ENCODE data around the gene SACM1L. TPM values are rescaled to one million over a fixed set of nuclear protein-coding genes. Genes with fewer than 3 reads are reported as not detected.
"Not testable (repeated sequence)": the region's sequence is repeated elsewhere in the genome, so short reads cannot be mapped to it uniquely, and the experiment has no call there.

Gene SACM1L
- polyA plus RNA-seq, 4 donors, result 56.8 to 78.3 (median 65.3) TPM

DNA sequence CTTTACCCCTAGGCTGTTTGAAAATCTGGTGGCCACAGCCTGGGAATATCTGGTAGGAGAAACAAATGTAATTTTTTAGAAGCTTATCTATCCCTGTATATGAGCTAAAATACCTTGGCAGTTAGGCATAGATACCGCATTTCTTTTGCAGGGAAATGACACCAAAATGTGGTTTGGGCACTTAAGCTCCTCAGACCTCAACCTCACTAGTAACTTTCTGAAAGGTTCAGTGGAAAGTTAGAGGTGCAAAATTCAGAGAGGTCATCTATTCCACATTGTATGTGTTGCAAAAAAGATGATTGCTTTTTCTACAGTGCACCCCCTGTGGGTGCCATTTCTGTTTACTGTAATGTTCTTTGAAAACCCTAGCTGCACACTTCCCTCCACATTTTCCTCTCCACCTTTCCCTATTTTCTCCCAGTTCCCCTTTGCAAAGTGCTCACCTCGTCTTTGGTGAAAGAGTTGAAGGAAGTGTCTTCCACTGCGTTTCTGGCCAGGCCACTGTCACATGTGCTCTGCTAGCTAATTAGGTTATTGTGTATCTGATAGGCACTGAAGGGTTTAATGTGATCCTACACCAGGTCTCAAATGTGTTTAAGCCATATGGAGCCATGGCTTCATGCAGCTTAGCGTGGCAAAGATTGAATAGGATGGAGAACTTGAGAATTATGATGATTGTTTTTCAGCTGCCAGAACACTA lies 1.3 kb downstream of the SACM1L start:
- no peak for DNase-seq (ENCODE audit: low read depth in 4 of 4, low spot score in 3 of 4)

DNA sequence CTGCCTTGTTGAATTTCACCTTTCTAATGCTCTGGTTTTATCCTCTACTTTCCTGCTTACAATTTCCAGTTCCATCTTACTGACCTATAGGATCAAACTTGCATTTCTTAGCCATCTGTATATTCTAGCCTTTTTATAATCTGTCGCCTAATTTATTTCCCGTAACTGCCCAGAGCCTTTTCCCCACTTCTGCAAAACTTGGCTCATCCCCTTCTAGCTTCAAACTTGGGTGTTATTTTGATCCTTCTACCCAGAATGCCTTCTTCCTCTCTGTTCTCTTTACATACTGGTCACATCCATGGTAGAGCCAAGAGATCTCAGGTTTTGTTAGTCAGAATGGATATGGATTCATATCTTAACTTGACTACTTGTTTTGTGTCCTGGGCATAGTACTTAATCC lies 2.6 kb downstream of the SACM1L start:
- no peak for DNase-seq (ENCODE audit: low read depth in 4 of 4, low spot score in 3 of 4)

DNA sequence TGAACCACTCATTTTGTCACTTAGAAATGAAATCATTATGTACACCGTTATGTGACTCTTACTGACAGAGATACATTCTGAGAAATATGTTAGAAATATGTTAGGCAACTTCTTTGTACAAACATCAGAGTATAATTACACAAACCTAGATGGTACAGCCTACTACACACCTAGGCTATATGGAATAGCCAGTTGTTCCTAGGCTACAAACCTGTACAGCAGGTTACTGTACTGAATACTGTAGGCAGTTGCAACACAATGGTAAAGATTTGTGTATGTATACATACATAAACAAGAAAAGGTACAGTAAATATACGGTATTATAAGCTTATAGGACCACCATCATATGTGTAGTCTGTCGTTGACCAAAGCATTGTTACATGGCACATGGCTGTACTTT lies 3.7 kb downstream of the SACM1L start:
- no peak for DNase-seq (ENCODE audit: low read depth in 4 of 4, low spot score in 3 of 4)

DNA sequence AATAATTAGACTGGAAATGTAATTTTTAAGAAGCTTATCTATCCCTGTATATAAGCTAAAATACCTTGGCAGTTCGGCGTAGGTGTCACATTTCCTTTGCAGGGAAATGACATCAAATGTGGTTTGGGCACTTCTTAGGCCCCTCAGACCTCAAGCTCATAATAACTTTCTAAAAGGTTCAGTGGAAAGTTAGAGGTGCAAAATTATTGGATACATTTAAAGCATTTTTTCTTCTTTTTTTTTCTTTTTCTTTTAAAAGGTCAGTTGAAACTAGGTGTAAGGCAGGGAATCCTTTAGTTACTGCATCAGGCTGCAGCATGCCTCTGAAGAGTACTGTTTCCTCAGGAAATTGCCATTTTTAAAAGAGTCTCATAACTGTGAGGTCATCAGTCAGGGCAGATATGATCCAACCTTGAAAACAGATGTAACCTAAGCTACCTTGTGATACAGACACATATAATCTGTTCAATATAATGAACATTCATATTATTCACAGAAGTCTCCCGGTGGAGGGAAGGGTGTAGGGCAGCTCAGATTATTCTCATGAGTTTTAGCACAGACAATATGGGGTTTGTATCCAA lies 4.8 kb downstream of the SACM1L start:
- DNase-seq (ENCODE audit: low read depth in 4 of 4, low spot score in 3 of 4), result no peak

DNA sequence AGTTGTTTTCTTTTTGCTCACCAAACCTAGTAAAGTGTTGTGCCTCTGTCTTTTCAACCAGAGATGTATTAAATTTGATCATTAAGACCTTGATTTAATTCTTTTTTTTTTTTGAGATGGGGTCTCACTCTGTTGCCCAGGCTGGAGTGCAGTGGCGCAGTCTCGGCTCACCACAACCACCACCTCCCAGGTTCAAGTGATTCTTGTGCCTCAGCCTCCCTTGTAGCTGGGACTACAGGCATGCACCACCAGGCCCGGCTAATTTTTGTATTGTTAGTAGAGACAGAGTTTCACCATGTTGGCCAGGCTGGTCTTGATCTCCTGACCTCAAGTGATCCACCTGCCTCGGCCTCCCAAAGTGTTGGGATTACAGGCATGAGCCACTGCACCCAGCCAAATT lies 6.0 kb downstream of the SACM1L start:
- not testable (repeated sequence) for DNase-seq (ENCODE audit: low read depth in 4 of 4, low spot score in 3 of 4)

DNA sequence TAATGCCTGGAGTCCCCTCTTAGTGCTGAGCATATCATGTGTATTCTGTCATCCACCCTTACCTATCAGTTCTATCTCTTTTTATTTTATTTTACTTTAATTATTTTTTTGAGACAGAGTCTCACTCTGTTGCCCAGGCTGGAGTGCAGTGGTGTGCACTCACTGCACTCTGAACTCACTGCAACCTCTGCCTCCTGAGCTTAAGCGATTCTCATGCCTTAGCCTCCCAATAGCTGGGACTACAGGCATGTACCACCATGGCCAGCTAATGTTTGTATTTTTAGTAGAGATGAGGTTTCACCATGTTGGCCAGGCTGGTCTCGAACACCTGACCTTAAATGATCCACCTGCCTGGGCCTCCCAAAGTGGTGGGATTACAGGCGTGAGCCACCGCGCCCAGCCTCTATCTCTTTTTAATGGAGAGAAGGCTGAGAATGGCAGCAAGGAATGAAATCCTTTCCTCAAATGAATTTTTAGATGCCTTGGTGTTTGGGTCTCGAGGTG lies 11.4 kb downstream of the SACM1L start:
- no peak for DNase-seq (ENCODE audit: low read depth in 4 of 4, low spot score in 3 of 4)

DNA sequence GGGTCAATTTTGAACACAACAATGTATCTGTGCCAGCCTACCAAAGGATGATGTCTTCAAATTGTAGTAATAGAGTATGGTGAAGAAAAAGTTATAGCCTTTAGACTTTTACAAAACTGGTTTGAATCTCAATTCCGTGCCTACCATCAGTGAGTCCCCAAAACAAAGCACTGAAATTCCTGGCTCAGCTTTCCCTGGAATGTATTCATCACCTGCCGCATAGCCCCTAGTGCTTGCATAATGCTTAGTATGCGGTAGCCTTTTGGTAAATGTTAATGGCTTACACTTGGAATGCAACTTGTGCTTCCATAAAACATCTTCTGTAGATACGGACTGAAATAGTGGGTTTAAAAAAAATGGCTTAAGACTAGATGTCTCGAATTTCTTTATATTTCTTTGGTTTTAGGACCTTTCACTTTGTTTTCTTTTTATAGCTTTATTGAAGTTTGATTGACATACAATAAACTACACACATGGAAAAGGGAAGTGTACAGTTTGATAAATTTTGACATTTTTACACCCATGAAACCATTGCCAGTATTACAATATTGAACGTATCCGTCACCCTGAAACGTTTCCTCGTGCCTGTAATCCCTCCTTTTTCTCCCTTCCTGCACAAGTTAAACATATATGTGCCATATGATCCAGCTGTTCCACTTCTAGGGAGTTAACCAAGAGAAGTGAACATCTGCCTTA lies 12.1 kb downstream of the SACM1L start:
- DNase-seq (ENCODE audit: low read depth in 4 of 4, low spot score in 3 of 4), result no peak

DNA sequence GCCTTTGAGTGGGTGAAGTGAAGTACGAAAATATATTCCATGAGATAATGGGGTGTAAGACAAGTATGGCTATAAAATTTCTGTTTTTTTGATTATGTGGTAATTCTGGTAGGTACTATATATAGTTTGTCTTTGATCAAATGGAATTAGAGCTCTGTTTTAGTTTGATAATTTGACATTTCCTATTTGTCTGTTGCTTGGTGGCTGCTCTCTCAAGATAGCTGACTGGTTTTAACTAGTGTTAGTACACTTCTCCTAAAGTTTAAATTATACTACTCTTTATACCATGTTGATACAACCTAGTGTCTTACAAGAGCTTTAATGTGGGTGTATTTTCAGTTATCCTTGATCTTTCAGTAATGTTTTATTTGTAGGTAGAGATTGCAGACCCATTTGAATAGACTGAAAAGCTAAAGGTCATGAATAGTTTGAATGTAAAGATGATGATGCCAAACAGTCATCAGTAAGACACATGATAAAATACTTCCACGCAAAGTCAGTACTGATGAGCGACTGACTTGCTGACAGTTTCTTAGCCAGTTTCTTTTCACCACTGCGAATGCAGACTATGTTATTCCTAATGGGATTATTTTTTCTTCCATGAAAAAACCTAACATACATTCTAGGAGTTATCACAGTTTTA lies 15.2 kb downstream of the SACM1L start:
- DNase-seq (ENCODE audit: low read depth in 4 of 4, low spot score in 3 of 4), result no peak

DNA sequence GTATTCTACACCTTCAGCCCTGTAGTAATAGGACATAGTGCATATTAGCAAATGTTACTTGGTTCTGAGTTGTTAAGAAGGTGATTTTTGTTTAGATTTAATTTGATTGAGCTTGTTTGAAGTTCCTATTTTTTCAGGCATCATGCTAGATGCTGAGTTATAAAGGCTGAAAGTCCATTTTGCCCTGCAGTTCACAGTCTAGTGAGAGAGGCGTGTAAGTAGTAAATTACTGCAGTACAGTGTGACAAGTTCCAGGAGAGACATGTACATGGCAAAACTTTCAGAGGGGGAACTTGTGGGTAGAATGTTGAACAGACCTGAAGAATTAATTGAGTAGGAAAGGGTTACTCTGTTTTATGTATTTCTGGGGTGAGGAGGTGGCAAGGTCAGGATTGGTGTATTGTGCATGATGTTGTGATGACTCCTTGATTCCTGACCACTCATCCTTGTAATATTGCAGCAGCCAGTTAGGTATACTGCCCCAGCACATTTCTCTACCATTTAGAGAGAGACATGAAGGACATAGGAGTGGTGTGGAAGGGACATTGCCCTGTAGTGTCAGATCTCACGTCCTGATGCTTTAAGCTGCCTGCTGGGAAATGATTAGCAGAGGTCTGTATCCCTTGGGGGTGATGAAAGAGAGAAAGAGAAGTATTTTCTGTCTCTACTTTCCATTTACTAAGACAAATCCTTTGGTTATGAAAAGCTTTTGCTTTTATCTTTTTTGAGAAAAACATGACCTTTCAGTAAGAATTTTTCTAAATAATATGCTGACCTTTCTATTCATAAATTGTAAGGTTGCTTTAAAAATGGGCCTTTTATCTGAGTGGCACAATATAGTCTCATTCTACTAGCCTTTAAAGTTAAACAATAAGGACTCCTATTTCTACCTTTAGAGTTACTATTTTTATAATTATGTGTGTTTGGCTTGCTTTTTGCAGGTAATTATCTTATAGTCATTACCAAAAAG lies 16.9 kb downstream of the SACM1L start:
- no peak for DNase-seq (ENCODE audit: low read depth in 4 of 4, low spot score in 3 of 4)

DNA sequence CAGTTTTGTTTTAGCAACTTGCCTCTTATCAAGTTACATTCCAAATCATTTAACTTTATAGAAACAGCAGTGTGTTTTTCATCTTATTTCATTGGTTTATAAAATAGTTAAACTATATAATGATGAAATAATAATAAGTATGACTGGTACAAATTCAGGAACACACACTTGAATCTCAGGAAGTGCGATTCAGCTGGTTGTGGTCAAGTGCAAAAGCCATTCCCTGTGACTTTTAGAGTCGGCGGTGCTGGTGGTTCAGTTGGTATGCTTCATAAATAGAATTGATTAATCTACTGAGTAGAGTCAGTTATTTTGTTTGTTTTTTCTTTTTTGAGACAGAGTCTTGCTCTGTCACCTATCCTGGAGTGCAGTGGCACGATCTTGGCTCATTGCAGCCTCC lies 22.7 kb downstream of the SACM1L start:
- no peak for DNase-seq (ENCODE audit: low read depth in 4 of 4, low spot score in 3 of 4)

DNA sequence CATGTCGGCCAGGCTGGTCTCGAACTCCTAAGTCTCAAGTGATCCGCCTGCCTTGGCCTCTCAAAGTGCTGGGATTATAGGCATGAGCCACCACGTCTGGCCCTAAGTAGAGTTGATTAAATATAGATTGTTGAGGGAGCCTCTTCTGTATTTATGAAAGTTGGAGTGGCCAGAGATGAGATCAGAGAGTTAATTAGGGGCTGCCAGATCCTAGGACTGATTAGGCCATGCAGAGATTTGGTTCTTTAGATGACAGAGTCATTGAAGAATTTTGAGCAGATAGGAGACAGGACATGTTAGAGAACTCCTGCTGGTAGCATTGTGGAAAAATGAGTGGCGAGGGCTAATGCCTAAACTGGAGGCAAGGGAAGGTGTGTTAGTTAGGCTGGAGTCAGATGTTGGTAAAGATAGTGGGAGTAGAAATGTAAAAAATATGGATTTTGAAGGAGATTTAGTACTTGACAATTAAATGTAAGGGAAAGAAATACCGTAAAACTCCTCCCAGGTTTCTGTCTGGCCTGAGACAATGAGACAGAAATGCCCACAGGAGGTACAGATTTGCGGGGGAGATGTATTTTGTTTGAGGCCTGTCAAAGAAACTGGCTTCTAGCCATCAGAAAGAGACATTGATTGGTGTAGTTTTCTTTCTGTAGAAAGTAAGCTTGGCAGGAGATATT lies 23.4 kb downstream of the SACM1L start:
- DNase-seq (ENCODE audit: low read depth in 4 of 4, low spot score in 3 of 4), result no peak

DNA sequence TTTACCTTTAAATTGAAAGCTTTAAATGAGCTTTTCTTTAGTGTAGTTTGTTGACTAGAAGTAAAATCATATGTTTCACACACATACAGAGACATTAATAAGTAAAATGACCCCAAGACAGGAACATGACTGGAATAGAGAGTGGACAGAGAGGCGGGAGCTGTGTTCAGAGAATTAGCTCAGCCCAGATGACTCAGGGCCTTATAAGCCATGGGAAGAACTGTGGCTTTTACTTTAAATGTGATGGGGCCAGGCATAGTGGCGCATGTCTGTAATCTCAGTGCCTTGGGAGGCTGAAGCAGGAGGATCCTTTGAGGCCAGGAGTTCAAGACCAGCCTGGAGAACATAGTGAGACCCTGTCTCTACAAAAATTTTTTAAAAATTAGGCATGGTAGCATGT lies 26.7 kb downstream of the SACM1L start:
- DNase-seq (ENCODE audit: low read depth in 4 of 4, low spot score in 3 of 4), result no peak

DNA sequence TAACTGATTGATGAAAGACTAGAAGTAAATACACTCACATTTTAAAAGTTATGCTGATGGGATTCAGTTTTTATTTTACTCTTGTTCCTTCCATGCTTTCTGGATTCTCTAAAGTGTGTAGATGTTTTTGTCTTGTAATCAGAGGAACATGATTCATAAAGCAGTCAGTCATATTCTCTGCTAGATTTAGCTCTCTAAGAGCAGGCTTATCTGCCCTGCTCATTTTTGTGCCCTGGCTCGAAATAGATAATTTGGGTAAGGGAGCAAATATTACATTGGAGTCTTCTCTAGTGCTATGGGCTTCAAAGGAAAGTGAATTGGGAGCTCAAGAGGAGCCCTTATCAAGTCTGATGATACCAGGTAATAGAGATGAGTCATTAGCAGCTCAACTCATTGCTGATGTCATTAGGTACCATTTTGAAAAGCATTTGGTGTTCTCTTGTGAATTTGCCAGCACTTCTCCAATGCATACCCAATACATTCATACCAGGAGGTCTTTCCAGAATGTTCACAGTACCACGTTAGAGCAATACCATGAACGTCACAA lies 27.7 kb downstream of the SACM1L start:
- DNase-seq (ENCODE audit: low read depth in 4 of 4, low spot score in 3 of 4), result no peak

DNA sequence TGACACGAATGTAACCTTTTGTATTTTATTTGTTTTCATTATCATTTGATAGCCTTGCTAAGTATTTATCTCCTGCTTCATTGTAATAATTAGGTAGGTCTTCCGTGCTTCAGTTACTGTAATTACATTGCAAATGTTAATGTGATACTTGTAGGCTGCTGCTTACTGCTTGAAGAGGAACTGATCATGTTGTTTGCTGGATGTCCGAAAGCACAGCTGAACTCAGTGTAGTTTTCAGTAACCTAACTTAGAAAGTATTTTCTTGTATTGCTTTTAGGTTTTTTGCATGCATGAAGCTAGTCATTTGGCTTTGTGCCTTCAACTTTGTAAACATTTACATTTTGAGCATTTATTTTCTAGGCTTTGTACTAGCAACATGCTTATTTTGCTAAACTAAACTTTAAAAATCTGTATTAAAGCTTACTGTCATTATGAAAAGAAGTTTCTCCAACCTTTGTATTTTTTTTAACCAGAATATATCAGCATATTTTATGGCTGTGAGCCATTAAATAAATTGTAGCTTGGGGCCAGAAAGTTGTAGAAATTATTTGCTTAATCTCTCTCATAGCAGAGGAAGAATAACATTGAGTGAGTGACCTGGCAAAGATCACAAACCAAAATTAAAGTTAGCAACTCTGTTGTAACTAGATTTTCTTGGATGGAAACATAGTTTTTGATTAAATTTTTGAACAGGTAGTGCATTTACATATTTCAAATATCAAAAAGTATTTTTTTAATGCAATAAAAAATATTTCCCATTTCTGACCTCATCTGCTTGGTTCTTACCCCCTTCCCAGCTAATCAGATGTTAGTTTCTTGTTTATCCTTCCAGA lies 30.7 kb downstream of the SACM1L start:
- DNase-seq (ENCODE audit: low read depth in 4 of 4, low spot score in 3 of 4), result no peak

DNA sequence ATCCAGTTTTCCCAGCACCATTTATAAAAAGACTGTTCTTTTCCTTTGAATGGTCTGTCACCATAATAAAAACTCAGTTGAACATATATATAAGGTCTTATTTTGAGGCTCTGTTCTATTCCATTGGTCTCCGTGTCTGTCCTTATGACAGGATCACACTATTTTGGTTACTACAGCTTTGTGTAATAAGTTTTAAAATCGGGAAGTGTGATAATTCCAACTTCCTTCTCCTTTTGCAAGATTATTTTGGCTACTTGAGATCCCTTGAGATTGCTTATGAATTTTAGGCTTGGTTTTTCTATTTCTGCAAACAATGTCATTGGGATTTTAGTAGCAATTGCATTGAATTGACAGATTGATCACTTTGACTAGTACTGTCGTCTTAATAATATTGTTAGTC lies 35.7 kb downstream of the SACM1L start:
- no peak for DNase-seq (ENCODE audit: low read depth in 4 of 4, low spot score in 3 of 4)

DNA sequence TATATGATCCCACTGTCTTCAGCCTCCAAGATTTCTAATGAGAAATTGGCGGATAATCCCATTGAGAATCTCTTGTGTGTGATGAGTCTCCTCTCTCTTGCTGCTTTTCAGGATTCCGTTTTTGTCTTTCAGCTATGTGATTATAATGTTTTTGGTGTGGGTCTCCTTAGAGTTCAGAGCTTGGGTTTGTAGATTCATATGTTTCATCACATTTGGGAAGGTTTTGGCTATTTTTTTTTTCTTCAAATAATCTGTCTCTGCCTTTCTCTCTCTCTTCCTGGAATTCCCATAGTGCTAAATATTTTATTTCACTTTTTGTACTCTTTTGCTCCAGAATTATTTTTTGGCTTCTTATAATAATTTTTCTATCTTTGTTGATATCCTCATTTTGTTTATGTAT lies 40.4 kb downstream of the SACM1L start:
- DNase-seq (ENCODE audit: low read depth in 4 of 4, low spot score in 3 of 4), result no peak

DNA sequence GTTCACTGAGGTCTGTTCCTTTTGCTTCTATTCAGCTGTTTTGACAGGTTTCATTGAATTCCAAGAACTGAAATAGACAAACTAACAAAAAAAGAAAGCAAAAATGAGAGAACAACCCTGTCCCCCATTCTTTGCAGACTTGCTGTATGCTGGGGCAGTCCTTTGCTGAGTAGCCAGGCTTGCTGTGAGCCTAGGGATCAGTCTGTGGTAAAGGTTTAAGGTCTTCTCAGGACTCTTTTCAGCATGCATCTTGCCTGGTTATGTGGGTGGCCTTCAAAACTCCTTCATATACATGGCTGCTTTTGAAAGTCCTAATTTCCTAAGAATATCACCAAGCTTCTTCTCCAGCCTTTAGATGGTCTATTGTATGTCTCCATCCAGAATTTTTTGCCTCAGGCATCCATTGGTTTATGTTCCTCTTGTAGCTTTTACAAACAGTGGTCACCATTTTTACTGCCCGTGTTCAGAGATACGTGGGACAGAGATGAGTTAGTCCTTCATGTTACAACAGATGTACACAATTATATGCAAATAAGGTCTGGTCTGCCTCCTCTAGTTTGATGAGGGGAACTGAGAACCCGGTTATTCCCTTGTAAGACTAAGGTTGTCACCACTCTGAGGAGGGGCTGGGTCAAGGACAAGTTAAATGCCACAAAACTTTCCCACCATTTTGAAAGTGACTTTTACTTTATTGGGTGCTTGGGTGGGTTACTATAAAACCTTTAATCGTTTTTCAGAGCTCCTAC lies 41.4 kb downstream of the SACM1L start:
- no peak for DNase-seq (ENCODE audit: low read depth in 4 of 4, low spot score in 3 of 4)

DNA sequence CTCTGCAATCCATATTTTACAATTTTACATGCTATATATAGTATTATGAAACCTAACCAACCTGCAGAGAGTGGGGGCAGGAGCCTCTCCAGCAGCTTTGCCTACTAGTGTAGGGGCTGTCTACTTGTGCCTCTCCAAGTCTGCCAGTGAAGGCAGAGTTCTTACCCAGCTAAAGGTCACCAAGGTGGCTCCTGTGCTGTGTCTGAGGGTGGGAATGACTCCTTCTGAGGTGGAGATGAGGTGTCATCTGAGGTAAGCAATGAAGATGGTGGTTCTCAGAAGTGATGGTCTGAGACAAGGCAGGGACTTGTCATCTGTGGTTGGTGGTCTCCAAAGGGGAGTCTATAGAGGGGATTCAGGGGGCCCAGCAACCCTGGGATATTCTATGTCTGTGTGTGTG lies 47.5 kb downstream of the SACM1L start:
- DNase-seq (ENCODE audit: low read depth in 4 of 4, low spot score in 3 of 4), result no peak

Data from left renal pelvis (tissue), 4 donors.